ENCODE results near the gene SERTAD3.

The SERTAD3 gene

GRCh38 chr19:40407714-40408597, 36.2 kb downstream of the SERTAD3 start:
- DNase-seq, result no peak

- peak; percentile 30 for DNase-seq
These were observed 40.7 kb downstream of the SERTAD3 start for GRCh38 chr19:40403262-40403984.

- DNase-seq, result no peak
These were observed 43.6 kb downstream of the SERTAD3 start for GRCh38 chr19:40400559-40400958.

GRCh38 chr19:40398417-40399131, 45.6 kb downstream of the SERTAD3 start:
- peak; percentile 7 for DNase-seq

- DNase-seq, result no peak
These were observed 46.6 kb downstream of the SERTAD3 start for GRCh38 chr19:40397568-40397906.

GRCh38 chr19:40396886-40397567, 47.1 kb downstream of the SERTAD3 start:
- DNase-seq, result no peak

- DNase-seq, result no peak
These were observed 48.2 kb downstream of the SERTAD3 start for GRCh38 chr19:40395956-40396355.

- DNase-seq, result no peak
These were observed 49.3 kb downstream of the SERTAD3 start for GRCh38 chr19:40394816-40395210.

- no peak for DNase-seq
These were observed 50.0 kb downstream of the SERTAD3 start for GRCh38 chr19:40393894-40394815.

GRCh38 chr19:40392894-40393517, 51.1 kb downstream of the SERTAD3 start:
- DNase-seq, result no peak

- DNase-seq, result no peak
These were observed 52.0 kb downstream of the SERTAD3 start for GRCh38 chr19:40392123-40392522.

Measured in NCI-H1105 (cell line).